CD4-positive, CD25-positive, alpha-beta regulatory T cell (primary cell): ENCODE results near the gene NUPR1. TPM values are rescaled to one million over a fixed set of nuclear protein-coding genes. Genes with fewer than 3 reads are reported as not detected.

Experiments
- ATAC-seq, 2 donors: fragments of 150-1000 bp; cut with Tn5 transposase; one replicate each; pipeline ENCODE4 v1.10.0; 2021; ENCODE audit warnings: low read depth in 2 of 2, moderate number of reproducible peaks in 2 of 2, moderate library complexity in 1 of 2
- DNase-seq, 3 donors: peaks; one replicate each; pipeline versions ENCODE4 v3.0.0 to v3.0.0-alpha.2; 2012 to 2022; ENCODE audit warnings: mixed read lengths in 1 of 3
- H3K27ac ChIP-seq: one replicate; pipeline ENCODE4 v1.7.0; 2013; ENCODE audit warnings: mild to moderate bottlenecking, low read length; ENCODE audit not compliant: insufficient read depth, poor library complexity, severe bottlenecking
- H3K27me3 ChIP-seq: one replicate; pipeline ENCODE4 v1.7.0; 2013; ENCODE audit warnings: low read length; ENCODE audit not compliant: control insufficient read depth, insufficient read depth
- H3K36me3 ChIP-seq: one replicate; pipeline ENCODE4 v1.7.0; 2013; ENCODE audit warnings: mild to moderate bottlenecking, low read length, moderate library complexity; ENCODE audit not compliant: control insufficient read depth, insufficient read depth
- H3K4me1 ChIP-seq: 2 replicates; pipeline ENCODE4 v1.7.0; 2013; ENCODE audit warnings: mild to moderate bottlenecking, low read length; ENCODE audit not compliant: insufficient read depth, control insufficient read depth, poor library complexity, severe bottlenecking
- H3K4me3 ChIP-seq: one replicate; pipeline ENCODE4 v1.7.0; 2013; ENCODE audit warnings: low read depth, mild to moderate bottlenecking, low read length, moderate library complexity
- H3K9me3 ChIP-seq, 2 experiments: 1 replicate in 1 of 2; 2 replicates in 1 of 2; pipeline ENCODE4 v1.7.0; 2013; ENCODE audit warnings: low read length in 2 of 2, mild to moderate bottlenecking in 1 of 2, moderate library complexity in 1 of 2; ENCODE audit not compliant: control insufficient read depth in 2 of 2
- H3K27ac Mint-ChIP-seq, 3 donors: one replicate each; pipeline ENCODE4 v1.8.0; 2020 to 2022; ENCODE audit warnings: mild to moderate bottlenecking in 3 of 3, mixed read lengths in 3 of 3, moderate library complexity in 2 of 3
- H3K27me3 Mint-ChIP-seq: one replicate; pipeline ENCODE4 v1.8.0; 2022; ENCODE audit warnings: mild to moderate bottlenecking, mixed read lengths
- H3K36me3 Mint-ChIP-seq: one replicate; pipeline ENCODE4 v1.8.0; 2020; ENCODE audit warnings: mixed read lengths
- H3K4me1 Mint-ChIP-seq, 4 donors: one replicate each; pipeline ENCODE4 v1.8.0; 2020 to 2022; ENCODE audit warnings: mixed read lengths in 4 of 4, mild to moderate bottlenecking in 1 of 4
- H3K4me3 Mint-ChIP-seq, 4 donors: one replicate each; pipeline ENCODE4 v1.8.0; 2020 to 2022; ENCODE audit warnings: mild to moderate bottlenecking in 4 of 4, mixed read lengths in 4 of 4, moderate library complexity in 3 of 4
- H3K9me3 Mint-ChIP-seq, 7 donors: one replicate each; pipeline ENCODE4 v1.8.0; 2020 to 2022; ENCODE audit warnings: mixed read lengths in 7 of 7, mild to moderate bottlenecking in 3 of 7, moderate library complexity in 2 of 7
- polyA plus RNA-seq, 4 donors: library from polyadenylated mRNA; unstranded; fragments of 300-500 nt; fragmentation: Illumina TruSeq; gene quantifications; one replicate each; pipeline ENCODE4 v1.2.3, GENCODE V29; 2021
- total RNA-seq: library from RNA; stranded (reverse); gene quantifications from one replicate; pipeline ENCODE4 v1.2.3, GENCODE V29; 2022

NUPR1 gene
- total and polyA plus RNA-seq, 5 donors from 2014 or later, result not detected

GRCh38 chr16:28499854-28500253 lies 38.9 kb downstream of the NUPR1 start:
- Mint-ChIP-seq H3K27me3 (no peaks in the 10 kb centered on the region), H3K9me3 (no peaks in the 10 kb centered on the region), H3K36me3 (peaks cover 9% of the 10 kb centered on the region), H3K4me3 (peak overlapping the region in 2 of 4 donors; percentile 38), H3K27ac (peak overlapping the region in 2 of 3 donors; percentile 33 to 69), H3K4me1 (peaks cover 0 to 35% (median 14%) of the 10 kb centered on the region in 4 donors)
- Histone ChIP-seq H3K27me3 (no peaks in the 10 kb centered on the region), H3K9me3 (no peaks in the 10 kb centered on the region), H3K27ac (no peak overlapping the region), H3K4me3 (no peak overlapping the region), H3K4me1 (peaks cover 13% of the 10 kb centered on the region), H3K36me3 (no peaks in the 10 kb centered on the region)
- DNase-seq (no peak), ATAC-seq (no peak)

- ATAC-seq (no peak), DNase-seq (no peak)
- Histone ChIP-seq H3K4me1 (peaks cover 23% of the 10 kb centered on the region), H3K36me3 (no peaks in the 10 kb centered on the region), H3K27ac (no peak overlapping the region), H3K9me3 (no peaks in the 10 kb centered on the region), H3K27me3 (no peaks in the 10 kb centered on the region), H3K4me3 (no peak overlapping the region)
- peak overlapping the region in 2 of 3 donors; percentile 32 to 75 for H3K27ac Mint-ChIP-seq
- peaks cover 0 to 46% (median 22%) of the 10 kb centered on the region in 4 donors for H3K4me1 Mint-ChIP-seq
- H3K27me3 Mint-ChIP-seq, result no peaks in the 10 kb centered on the region
- peak overlapping the region in 1 of 4 donors; percentile 24 for H3K4me3 Mint-ChIP-seq
- no peaks in the 10 kb centered on the region for H3K9me3 Mint-ChIP-seq
- H3K36me3 Mint-ChIP-seq, result peaks cover 9% of the 10 kb centered on the region
Measured at GRCh38 chr16:28498666-28499381, 40.0 kb downstream of the NUPR1 start.

GRCh38 chr16:28497861-28498599 lies 40.7 kb downstream of the NUPR1 start:
- no peaks in the 10 kb centered on the region for H3K9me3 ChIP-seq
- H3K4me1 ChIP-seq, result peaks cover 31% of the 10 kb centered on the region
- Mint-ChIP-seq H3K4me1 (peaks cover 0 to 54% (median 27%) of the 10 kb centered on the region in 4 donors), H3K27me3 (no peaks in the 10 kb centered on the region), H3K36me3 (peaks cover 9% of the 10 kb centered on the region), H3K9me3 (no peaks in the 10 kb centered on the region), H3K27ac (peak overlapping the region in 1 of 3 donors; percentile 14), H3K4me3 (peak overlapping the region in 1 of 4 donors; percentile 54)
- ATAC-seq (no peak), DNase-seq (no peak)
- H3K27ac ChIP-seq, result no peak overlapping the region
- H3K4me3 ChIP-seq, result no peak overlapping the region
- H3K27me3 ChIP-seq, result no peaks in the 10 kb centered on the region
- H3K36me3 ChIP-seq, result no peaks in the 10 kb centered on the region

- H3K9me3 Mint-ChIP-seq, result no peaks in the 10 kb centered on the region
- ATAC-seq, result no peak
- Histone ChIP-seq H3K27me3 (no peaks in the 10 kb centered on the region), H3K27ac (no peak overlapping the region), H3K9me3 (no peaks in the 10 kb centered on the region), H3K36me3 (no peaks in the 10 kb centered on the region), H3K4me1 (peaks cover 37% of the 10 kb centered on the region), H3K4me3 (no peak overlapping the region)
- peak overlapping the region in 2 of 3 donors; percentile 86 to 92 for H3K27ac Mint-ChIP-seq
- DNase-seq, result no peak
- peaks cover 9% of the 10 kb centered on the region for H3K36me3 Mint-ChIP-seq
- peak overlapping the region in 1 of 4 donors; percentile 54 for H3K4me3 Mint-ChIP-seq
- peaks cover 0 to 58% (median 28%) of the 10 kb centered on the region in 4 donors for H3K4me1 Mint-ChIP-seq
- H3K27me3 Mint-ChIP-seq, result no peaks in the 10 kb centered on the region
Measured at GRCh38 chr16:28497386-28497785, 41.4 kb downstream of the NUPR1 start.

- Histone ChIP-seq H3K9me3 (no peaks in the 10 kb centered on the region), H3K27ac (no peak overlapping the region), H3K4me3 (no peak overlapping the region), H3K36me3 (no peaks in the 10 kb centered on the region), H3K27me3 (no peaks in the 10 kb centered on the region), H3K4me1 (peaks cover 39% of the 10 kb centered on the region)
- peaks cover 9% of the 10 kb centered on the region for H3K36me3 Mint-ChIP-seq
- peaks cover 0 to 63% (median 30%) of the 10 kb centered on the region in 4 donors for H3K4me1 Mint-ChIP-seq
- H3K27me3 Mint-ChIP-seq, result no peaks in the 10 kb centered on the region
- peak overlapping the region; percentile 86 to 99 (median 92) for H3K27ac Mint-ChIP-seq
- no peaks in the 10 kb centered on the region for H3K9me3 Mint-ChIP-seq
- ATAC-seq, result no peak
- DNase-seq, result no peak
- H3K4me3 Mint-ChIP-seq, result peak overlapping the region in 2 of 4 donors; percentile 54 to 63
Measured at GRCh38 chr16:28496844-28497243, 41.9 kb downstream of the NUPR1 start.

GRCh38 chr16:28495795-28496749 lies 42.7 kb downstream of the NUPR1 start:
- DNase-seq (no peak), ATAC-seq (no peak)
- no peaks in the 10 kb centered on the region for H3K9me3 Mint-ChIP-seq
- H3K27me3 Mint-ChIP-seq, result no peaks in the 10 kb centered on the region
- H3K36me3 Mint-ChIP-seq, result peaks cover 9% of the 10 kb centered on the region
- H3K4me3 Mint-ChIP-seq, result peak overlapping the region; percentile 84 to 98 (median 88)
- H3K27ac Mint-ChIP-seq, result peak overlapping the region; percentile 99 to 100 (median 99)
- no peaks in the 10 kb centered on the region for H3K9me3 ChIP-seq
- H3K27ac ChIP-seq, result peak overlapping the region; percentile 98
- H3K4me3 ChIP-seq, result no peak overlapping the region
- peaks cover 46% of the 10 kb centered on the region for H3K4me1 ChIP-seq
- no peaks in the 10 kb centered on the region for H3K27me3 ChIP-seq
- no peaks in the 10 kb centered on the region for H3K36me3 ChIP-seq
- H3K4me1 Mint-ChIP-seq, result peaks cover 0 to 68% (median 31%) of the 10 kb centered on the region in 4 donors

- Mint-ChIP-seq H3K4me1 (peaks cover 0 to 68% (median 31%) of the 10 kb centered on the region in 4 donors), H3K27ac (peak overlapping the region; percentile 99 to 100 (median 99)), H3K27me3 (no peaks in the 10 kb centered on the region), H3K36me3 (peaks cover 9% of the 10 kb centered on the region), H3K4me3 (peak overlapping the region; percentile 86 to 98 (median 90)), H3K9me3 (no peaks in the 10 kb centered on the region)
- H3K4me1 ChIP-seq, result peaks cover 54% of the 10 kb centered on the region
- H3K4me3 ChIP-seq, result peak overlapping the region; percentile 89
- H3K9me3 ChIP-seq, result no peaks in the 10 kb centered on the region
- ATAC-seq (no peak), DNase-seq (peak in 1 of 3 donors; percentile 12)
- H3K27me3 ChIP-seq, result no peaks in the 10 kb centered on the region
- H3K36me3 ChIP-seq, result no peaks in the 10 kb centered on the region
- H3K27ac ChIP-seq, result peak overlapping the region; percentile 98
Measured at GRCh38 chr16:28495098-28495793, 43.5 kb downstream of the NUPR1 start.
